Measurements from ENCODE around the gene ZNF362. TPM values are rescaled to one million over a fixed set of nuclear protein-coding genes. Genes with fewer than 3 reads are reported as not detected.

The ZNF362 gene
- total and polyA plus RNA-seq, 2 of the 13 experiments (the other 11 are each of a cell fraction or from before 2014, with no cell fraction given) = 8.3 to 14.2 TPM

GRCh38 chr1:33255347-33256220 lies 708 bp upstream of the ZNF362 start (continued):
- no peak for TF ChIP-seq CEBPZ (IDR thresholded peaks at IDR 0.05; ENCODE audit: low read length)
- TF ChIP-seq GLMP (CRISPR knock-in tag; IDR thresholded peaks at IDR 0.05; ENCODE audit: borderline replicate concordance) = no peak
- no peak for TF ChIP-seq HIVEP1 (CRISPR knock-in tag; IDR thresholded peaks at IDR 0.05)
- no peak for TF ChIP-seq ZBTB14 (CRISPR knock-in tag; IDR thresholded peaks at IDR 0.05)
- TF ChIP-seq ATF1 (CRISPR knock-in tag; IDR thresholded peaks at IDR 0.05) = no peak
- TF ChIP-seq ZNF598 (CRISPR knock-in tag; IDR thresholded peaks at IDR 0.05; ENCODE audit: borderline replicate concordance) = no peak
- 0 out of 2 replicates have a peak, but pooled peaks have one; percentile 48 for TF ChIP-seq ZNF639 (CRISPR knock-in tag; conservative IDR thresholded peaks at IDR 0.05)
- no peak for TF ChIP-seq KIAA2018 (CRISPR knock-in tag; IDR thresholded peaks at IDR 0.05; ENCODE audit: borderline replicate concordance)
- TF ChIP-seq JUND (CRISPR knock-in tag; IDR thresholded peaks at IDR 0.05) = no peak
- no peak for TF ChIP-seq ZNF296 (CRISPR knock-in tag; conservative IDR thresholded peaks at IDR 0.05)
- TF ChIP-seq ZBTB1 (CRISPR knock-in tag; IDR thresholded peaks at IDR 0.05; ENCODE audit: borderline replicate concordance) = no peak
- TF ChIP-seq POLR2A (IDR thresholded peaks at IDR 0.05; ENCODE audit: insufficient read depth in 1 of 2, low read depth in 2 of 2, low read length in 2 of 2) = peak; percentile 56 to 83; a peak in 3 of 4 replicates

Data from HepG2 (cell line).